GM12878 (cell line): ENCODE results near the gene MACROD2.

Source experiments
- FOS ChIP-seq: IDR thresholded peaks from 3 replicates; pipeline ENCODE4 v1.6.1; 2011; ENCODE audit warnings: borderline replicate concordance; ENCODE audit not compliant: insufficient read length; ENCODE audit errors: extremely low read depth
- YY1 ChIP-seq: IDR thresholded peaks from 2 replicates; pipeline ENCODE4 v1.6.1; 2011; ENCODE audit warnings: low read depth, mild to moderate bottlenecking, low read length
- ZNF274 ChIP-seq: IDR thresholded peaks from one replicate; pipeline ENCODE4 v1.8.0; 2011; ENCODE audit not compliant: insufficient read length, insufficient read depth
- TF ChIP-seq, protein P1 (sequence below): IDR thresholded peaks from 2 replicates; pipeline ENCODE4 v1.6.1; 2011; ENCODE audit warnings: low read depth, mild to moderate bottlenecking, low read length, moderate library complexity, borderline replicate concordance; ENCODE audit errors: extremely low read depth
- TF ChIP-seq, protein P2 (sequence below), 3 experiments: IDR thresholded peaks in 2 of 3; conservative IDR thresholded peaks in 1 of 3; 2 replicates each; pipeline ENCODE4 v1.5.1; 2011; ENCODE audit warnings: low read depth in 3 of 3, low read length in 3 of 3, mild to moderate bottlenecking in 3 of 3, control low read depth in 2 of 3, moderate library complexity in 2 of 3, inconsistent platforms in 1 of 3, mixed read lengths in 1 of 3; ENCODE audit not compliant: control insufficient read depth in 2 of 3, insufficient read depth in 1 of 3; ENCODE audit errors: extremely low read depth in 1 of 3

- TF ChIP-seq FOS (no peak), ZNF274 (no peak), YY1 (no peak)
- TF ChIP-seq, protein P1, sequence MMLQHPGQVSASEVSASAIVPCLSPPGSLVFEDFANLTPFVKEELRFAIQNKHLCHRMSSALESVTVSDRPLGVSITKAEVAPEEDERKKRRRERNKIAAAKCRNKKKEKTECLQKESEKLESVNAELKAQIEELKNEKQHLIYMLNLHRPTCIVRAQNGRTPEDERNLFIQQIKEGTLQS: no peak
- TF ChIP-seq, protein P2, sequence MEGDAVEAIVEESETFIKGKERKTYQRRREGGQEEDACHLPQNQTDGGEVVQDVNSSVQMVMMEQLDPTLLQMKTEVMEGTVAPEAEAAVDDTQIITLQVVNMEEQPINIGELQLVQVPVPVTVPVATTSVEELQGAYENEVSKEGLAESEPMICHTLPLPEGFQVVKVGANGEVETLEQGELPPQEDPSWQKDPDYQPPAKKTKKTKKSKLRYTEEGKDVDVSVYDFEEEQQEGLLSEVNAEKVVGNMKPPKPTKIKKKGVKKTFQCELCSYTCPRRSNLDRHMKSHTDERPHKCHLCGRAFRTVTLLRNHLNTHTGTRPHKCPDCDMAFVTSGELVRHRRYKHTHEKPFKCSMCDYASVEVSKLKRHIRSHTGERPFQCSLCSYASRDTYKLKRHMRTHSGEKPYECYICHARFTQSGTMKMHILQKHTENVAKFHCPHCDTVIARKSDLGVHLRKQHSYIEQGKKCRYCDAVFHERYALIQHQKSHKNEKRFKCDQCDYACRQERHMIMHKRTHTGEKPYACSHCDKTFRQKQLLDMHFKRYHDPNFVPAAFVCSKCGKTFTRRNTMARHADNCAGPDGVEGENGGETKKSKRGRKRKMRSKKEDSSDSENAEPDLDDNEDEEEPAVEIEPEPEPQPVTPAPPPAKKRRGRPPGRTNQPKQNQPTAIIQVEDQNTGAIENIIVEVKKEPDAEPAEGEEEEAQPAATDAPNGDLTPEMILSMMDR (IDR thresholded peaks at IDR 0.05 in 2 of 3, conservative IDR thresholded peaks at IDR 0.05 in 1 of 3; ENCODE audit: control insufficient read depth in 2 of 3, extremely low read depth in 1 of 3, insufficient read depth in 1 of 3, low read depth in 3 of 3, low read length in 3 of 3): no peak
Measured at GRCh38 chr20:15886250-15886649, 1890.9 kb downstream of the MACROD2 start.
